HPDE6-E6E7 (cell line): ENCODE data around the gene ZFR2.
"Not testable (repeated sequence)": the region's sequence is repeated elsewhere in the genome, so short reads cannot be mapped to it uniquely, and the experiment has no call there.

Source experiments
- DNase-seq: peaks from one replicate; pipeline ENCODE4 v3.0.0; 2011; ENCODE audit warnings: missing footprints; ENCODE audit errors: extremely low spot score

Gene ZFR2

DNA sequence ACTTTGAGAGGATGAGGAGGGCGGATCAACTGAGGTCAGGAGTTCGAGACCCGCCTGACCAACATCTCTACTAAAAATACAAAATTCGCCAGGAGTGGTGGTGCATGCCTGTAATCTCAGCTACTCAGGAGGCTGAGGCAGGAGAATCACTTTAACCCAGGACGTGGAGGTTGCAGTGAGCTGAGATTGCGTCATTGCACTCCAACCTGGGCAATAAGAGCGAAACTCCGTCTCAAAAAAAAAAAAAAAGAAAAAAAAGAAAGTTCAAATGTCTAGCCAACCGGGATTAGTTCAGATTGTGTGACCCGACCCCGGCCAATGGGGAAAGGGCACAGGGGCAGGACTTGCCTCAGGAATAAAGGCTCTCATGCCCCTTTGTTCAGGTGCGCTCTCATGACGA, 5.9 kb upstream of the ZFR2 start:
- DNase-seq, result not testable (repeated sequence)

DNA sequence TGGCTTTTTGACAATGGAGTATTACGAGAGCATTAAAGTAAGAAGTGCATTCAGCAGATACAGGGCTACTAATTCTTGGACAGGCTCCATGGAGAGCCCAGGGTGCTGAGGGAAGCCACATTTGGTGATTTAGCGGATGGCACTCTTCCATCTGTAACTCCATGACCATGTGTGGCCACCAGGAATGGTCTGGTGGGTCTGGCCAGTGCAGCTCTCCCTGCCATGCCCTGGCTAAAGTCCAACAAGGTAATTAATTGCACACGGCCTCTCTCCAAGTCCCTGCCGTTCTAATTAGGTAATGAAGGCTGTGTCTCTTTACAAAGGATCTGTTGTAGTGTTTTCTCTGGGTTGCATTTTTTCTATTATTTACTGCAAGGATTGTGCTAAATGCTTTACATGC, 4.3 kb upstream of the ZFR2 start:
- DNase-seq, result no peak

DNA sequence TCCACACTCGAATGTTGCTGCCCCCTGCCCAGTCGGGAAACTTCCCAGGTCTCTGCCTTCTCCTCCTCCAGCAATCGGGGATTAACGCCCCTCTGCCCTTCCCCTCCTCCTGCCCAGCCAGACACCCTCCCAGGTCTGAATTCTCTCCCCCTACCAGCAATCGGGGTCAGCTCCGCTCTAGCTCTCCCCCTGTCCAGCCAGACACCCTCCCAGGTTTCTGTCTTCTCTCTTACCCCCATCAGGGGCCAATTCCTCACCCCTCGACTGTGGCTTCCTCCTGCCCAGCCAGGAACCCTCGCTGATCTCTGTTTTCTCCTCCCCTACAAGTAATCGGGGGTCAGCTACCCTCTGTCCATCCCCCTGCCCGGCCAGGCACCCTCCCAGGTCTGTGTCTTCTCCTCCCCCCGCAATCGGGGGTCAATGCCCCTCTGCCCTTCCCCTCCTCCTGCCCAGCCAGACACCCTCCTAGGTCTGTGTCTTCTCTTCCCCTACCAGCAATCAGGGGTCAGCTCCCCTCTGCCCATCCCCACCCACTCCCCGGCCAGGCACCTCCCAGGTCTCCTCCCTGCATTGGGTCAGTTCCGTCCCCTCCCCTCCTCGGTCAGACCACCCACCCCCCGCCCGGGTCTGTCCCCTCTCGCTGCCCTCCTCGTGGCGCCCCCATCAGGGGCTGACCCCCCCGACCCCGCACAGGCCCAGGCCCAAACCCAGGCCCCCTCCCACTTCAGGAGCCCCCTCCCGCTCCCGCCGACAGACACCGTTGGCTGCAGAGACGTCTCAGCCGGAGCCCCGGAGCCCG, 668 bp downstream of the ZFR2 start:
- DNase-seq, result no peak

DNA sequence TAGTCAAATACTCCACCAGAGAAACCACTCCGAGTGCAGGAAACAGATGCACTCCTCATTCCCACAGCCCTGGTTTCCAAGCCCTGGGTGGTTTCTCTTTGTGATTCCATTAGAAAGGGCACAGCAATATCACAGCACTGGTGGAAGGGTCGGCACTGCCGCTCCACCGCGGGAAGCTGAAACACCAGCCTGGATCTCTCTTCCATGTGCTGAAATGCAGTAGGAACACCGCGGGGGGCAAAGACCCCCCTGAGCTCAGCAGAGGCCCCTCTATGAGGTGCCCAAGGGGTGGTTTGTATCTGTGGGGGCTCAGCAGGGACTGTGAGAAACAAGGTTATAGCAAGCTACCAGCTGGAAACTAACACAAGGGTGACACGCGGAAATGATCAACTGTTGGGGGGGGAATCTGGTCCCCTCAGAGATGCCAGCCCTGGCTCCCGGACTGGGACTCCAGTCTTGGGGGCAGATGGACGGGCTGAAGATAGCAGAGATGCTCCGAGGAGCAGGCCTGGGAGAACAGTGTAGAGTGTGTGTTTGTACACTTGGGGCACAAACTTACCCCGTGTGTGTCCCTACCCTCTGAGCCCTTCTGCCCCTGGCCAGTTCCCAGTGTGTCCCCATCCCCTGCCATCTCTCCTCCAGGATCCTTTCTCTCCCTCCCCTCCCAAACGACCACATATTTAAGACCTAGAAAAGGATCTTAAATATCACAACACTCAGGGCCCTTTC, 1.8 kb downstream of the ZFR2 start:
- DNase-seq, result no peak

DNA sequence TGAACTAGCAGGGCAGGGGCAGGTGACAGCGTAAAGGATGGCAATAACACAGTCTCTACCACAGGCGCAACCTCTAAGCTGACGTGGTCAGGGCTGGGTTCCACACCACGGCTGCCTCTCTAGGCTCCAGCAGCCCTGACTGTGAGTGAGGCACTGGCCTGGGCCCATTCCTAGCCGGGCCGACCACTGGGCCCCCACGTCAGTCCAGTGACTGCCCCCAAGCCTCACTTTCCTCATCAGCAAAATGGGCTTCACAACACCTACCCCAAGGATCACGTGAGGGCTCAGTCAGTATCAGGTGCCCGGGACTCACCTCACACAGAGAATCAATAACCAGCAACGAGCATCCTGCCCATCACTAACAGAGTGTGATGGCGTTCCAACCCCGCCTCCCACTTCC, 5.2 kb downstream of the ZFR2 start:
- no peak for DNase-seq

DNA sequence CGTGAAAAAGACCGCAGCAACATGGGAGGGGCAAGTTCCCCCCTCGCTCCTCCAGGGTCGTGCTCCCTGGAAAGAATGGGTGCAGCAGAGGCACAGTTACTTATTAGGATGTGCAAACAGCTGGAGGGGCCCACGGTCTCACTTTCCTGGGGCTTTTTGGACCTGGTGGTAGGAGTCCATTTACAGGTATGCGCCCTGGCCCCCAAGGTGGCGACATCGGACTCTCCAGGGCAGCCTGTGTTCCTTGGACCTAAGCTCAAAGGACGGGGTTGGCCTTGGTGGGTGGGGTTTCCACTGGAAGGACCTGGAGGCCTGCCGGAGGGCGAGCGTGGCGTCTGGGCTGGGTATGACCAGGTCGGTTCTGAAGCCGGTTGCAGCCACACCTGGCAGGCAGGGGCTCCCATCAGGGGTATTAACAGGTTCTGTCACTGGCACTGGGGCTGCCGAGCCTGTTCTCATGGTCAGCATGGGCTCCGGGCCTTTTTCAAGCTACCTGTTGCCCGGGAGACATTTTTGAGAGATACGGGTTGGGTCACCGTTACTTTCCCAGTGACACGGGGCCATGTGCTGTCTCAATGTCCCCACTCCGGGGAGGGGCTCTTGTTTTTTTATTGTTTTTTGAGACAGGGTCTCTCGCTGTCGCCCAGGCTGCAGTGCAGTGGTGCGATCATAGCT, 5.9 kb downstream of the ZFR2 start:
- DNase-seq, result no peak

DNA sequence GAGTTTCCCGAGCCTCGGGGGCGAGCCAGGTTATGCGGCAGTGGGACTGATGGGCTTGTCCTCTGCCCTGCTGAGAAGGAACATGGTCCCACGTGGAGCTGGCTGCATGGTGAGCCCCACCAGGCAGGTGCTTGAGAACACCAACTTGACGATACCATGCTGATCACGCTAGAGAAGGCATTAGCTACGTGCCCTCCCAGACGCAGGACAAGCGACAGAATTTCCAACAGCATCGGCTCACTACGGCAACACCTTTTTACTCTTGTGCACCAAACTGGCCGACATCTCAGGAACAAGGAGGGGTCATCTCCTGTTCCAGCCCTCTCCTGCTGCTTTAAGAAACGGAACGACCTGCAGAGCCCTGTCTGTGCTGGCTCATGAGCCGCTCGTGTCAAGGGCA, 8.3 kb downstream of the ZFR2 start:
- no peak for DNase-seq

DNA sequence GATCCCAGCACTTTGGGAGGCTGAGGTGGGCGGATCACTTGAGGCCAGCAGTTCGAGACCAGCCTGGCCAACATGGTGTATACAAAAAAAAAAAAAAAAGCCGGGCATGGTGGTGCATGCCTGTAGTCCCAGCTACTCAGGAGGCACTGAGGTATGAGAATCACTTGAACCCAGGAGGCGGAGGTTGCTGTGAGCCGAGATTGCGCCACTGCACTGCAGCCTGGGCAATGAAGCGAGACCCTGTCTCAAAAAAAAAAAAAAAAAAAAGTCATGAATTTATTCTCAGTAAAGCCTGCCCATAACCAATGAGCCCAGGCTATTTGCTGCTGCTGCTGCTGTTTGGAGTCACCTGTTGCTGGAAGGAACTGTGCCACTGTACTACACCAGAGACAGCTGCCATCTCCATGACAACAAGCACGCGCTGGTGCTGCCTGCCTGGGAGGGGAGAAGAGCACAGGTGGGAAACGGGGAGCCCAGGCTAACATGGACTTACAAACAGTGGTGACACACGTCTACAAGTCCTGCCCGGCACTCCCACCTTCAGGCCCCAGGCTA, 11.3 kb downstream of the ZFR2 start:
- DNase-seq, result no peak

DNA sequence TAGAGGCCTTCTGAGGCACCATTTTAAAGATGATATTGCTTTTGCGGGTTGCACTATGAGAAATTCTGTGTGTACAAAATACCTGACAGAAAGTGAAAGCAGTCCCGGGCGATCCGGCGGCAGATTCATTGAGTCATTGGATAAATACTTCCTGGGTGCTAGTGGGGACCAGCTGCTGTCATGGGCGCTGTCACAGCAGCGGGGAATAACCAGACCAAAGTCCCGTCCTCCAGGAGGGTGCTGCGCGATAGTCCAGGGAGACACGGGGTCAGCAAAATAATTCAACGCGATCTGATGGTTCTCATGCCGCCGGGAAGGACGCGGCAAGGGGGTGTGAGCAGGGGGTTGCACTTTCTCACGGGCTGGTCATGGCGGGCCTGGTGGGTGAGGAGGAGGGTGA, 13.5 kb downstream of the ZFR2 start:
- no peak for DNase-seq

DNA sequence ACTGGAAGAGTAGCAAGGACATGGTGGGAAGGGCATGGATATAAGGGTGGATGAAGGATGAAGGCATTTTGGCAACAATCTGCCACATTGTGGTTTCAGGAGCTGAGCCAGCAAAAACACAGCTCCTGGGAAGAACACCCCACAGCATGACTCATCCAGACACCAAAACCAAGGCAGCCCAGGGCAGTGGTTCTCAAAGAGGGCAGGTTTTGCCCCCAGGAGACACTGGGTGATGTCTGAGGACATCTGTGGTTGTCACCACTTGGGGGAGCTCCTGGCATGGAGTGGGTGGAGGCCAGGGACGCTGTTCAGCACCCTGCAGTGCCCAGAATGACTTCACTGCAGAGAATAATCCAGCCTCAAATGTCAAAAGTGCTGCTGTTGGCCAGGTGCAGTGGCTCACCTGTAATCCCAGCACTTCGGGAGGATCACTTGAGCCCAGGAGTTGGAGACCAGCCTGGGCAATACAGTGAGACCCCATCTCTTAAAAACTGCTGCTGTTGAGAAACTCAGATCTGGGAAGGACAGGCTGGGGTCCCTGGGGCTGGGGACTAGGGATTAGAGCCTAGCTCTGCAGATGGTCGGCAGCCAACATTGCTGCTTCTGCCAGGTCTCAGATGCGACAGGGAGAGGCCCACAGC, 16.1 kb downstream of the ZFR2 start:
- peak; percentile 42 for DNase-seq

DNA sequence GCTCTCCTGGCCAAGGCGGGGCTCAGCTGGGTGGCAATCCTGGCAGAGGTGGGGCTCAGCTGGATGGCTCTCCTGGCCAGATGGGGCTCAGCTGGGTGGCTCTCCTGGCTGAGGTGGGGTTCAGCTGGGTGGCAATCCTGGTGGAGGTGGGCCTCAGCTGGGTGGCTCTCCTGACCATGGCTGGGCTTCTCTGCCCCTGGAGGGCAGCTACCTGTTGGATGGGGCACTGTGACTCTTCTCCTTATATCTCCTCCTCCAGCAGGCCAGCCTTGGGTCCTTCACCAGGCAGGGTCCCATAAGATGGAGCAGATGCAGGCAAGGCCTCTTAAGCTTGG, 16.7 kb downstream of the ZFR2 start:
- no peak for DNase-seq

DNA sequence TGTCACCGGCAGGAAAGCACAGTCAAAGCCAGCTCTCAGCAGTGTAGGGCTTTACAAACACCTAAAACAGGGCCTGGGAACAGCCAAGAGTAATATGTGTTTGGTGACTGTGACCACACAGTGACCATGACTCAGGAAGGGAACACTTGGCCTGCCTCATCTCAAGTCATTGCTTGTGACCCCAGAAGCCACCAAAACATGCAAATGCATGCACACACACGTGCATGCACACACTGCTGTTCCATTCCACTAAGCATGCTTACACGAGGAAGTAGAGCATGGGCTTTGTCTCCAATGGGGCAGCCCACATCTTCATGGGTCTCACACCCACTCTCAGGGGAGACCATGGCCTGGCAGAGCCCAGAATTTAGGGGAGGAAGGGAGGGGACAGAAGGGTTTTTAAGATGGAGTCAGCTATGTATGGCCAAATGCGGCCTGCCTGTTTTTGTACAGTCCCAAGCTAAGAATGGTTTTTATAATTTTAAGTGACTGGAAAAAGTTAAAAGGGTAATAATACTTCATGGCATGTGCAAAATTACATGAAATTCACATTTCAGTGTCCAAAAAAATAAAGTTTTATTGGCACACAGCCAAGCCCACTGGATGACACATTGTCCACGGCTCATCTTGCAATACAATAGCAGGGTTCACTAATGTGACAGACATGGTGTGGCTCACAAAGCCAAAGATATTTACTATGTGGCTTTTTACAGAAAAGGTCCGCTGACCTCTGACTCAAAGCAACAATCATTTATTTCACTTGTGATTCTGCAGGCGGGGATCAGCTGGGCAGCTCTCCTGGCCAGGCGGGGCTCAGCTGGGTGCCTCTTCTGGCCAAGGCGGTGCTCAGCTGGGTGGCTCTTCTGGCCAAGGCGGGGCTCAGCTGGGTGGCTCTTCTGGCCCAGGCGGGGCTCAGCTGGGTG, 17.3 kb downstream of the ZFR2 start:
- no peak for DNase-seq

DNA sequence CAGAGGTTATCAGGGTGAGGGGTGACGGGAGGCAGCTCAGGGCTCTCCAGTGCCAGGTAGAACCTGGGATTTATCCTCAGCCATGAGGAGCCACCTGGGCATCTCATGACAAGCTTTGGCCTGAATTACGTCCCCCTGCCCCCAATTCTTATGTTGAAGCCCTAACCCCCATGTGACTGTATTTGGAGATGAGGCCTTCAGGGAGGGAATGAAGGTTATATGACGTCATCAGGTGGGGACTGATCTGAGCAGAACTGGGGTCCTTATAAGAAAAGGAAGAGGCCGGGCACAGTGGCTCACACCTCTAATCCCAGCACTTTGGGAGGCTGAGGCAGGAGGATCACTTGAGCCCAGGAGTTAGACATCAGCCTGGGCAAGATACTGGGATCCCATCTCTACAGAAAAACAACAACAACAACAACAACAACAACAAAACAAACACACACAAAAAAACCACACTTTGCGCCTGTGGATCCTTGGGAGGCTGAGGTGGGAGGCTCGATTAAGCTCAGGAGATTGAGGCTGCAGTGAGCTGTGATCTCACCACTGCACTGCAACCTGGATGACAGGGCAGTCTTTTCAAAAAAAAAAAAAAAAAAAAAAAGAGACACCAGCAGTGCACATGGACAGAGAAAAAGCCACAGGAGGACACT, 18.4 kb downstream of the ZFR2 start:
- DNase-seq, result no peak

DNA sequence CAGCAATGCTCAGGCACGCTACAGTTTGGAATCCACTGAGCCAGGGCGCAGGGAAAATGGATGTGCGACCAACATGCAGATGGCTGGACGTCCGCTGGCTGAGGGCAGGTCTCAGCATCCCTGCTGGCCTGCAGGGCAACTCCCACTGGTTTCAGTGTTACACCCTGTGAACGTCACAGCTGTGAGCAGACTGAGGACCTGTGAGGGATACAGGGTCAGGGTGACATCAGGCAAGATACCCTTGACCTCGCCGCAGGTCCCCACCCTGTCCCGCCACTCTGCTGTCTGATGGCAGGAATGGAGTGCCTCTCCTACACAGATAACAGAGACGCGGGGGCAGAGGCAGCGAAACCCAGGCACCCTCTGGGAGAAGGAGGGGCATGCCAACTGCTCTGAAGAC, 19.1 kb downstream of the ZFR2 start:
- no peak for DNase-seq

DNA sequence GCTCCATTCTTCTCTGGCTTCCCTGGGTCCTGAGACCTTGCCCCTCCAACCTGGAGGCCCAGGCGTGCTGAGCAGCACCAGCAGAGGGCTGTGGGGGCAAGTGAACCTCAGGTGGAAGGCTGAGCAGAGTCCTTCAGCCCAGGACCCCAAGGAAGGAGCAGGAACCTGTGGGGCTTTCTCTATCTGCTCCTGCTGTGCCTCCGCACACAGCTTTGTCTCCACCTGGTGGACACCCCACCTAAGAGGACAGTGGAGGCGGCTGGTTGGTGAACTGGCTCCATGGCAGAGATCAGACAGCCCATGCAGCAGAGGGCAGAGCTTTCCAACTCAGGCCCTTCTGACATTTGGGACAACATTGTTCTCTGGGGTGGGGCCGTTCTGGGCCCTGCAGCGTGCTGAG, 19.7 kb downstream of the ZFR2 start:
- DNase-seq, result no peak

DNA sequence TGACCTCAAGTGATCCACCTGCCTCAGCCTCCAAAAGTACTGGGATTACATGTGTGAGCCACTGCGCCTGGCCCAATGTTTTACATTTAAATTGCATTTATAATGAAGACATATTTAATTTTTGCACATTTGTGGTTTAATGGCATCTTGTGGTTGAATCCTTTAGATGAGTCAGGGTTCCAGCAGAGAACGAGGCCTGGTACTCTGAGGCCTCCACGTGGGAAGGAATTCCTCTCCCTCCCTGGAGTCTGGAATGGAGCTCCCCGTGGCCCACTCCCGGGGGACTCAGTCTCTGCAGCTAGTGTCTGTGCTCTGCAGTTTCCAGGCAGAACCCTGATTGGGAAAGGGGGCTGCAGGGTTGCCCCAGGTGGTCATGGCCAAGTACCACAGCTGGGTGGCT, 24.2 kb downstream of the ZFR2 start:
- DNase-seq, result no peak

DNA sequence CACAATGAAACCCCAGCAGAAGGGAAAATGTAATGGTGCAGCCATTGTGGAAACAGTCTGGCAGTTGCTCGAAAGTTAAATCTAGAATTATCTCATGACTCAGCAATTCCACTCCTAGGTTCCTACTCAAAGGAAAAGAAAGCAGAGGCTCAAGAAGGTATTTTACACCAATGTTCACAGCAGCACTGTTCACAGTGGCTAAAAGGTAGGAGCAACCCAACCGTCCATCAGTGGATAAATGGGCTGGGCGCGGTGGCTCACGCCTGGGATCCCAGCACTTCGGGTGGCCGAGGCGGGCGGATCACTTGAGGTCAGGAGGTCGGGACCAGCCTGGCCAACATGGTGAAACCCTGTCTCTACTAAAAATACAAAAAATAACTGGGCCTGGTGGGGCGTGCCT, 25.9 kb downstream of the ZFR2 start:
- DNase-seq, result no peak

DNA sequence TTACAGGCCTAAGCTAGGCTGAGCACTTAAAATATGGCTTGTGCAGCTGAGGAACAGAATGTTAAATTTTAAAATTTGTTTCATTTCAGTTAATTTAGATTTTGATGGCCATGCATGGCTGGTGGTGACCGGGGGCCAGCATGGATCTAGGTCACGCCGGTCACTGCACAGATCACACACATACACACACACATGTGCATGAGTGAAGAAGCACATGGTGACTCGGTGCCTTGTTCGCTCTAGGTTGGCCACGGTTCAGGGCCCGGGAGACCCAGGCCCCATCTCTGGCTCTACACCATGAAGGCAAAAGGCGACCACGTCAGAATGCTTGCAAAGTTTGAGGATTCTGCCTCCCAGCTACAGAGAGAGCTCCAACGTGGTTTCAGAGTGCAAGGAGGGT, 28.0 kb downstream of the ZFR2 start:
- DNase-seq, result no peak

DNA sequence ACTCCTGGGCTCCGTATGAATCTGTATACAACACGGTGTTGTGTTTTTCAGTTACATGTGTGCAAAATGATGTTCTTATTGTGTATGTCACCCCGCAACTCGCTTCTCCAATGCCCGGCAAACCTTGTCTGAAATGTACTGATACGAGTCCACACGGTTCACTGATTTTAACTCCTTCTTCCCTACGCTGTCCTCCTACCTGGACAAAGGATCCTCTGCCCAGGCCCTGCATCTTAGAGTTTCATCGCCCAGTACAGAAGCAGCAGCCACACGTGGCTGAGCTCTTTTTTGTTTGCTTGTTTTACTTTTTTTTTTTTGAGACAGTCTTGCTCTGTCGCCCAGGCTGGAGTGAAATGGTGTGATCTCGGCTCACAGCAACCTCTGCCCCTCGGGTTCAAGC, 28.9 kb downstream of the ZFR2 start:
- DNase-seq, result no peak

DNA sequence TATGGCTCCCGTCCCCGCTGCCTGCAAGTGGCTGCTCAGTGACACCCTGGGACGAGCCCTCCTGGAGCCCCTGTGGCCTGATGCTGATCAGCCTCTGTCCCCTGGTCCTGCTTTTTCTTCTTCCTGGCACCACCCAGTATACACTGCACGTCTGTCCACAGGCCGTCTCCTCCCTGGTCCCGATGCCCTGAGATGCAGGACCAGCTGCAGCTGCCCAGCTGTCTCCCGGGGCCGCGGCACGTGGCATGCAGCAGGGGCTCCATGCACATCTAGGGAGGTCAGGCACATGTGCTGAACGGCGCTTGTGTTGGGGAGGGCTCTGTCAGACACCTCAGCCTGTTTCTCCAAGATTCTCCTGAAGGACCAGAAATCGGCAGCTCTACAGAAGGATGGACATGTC, 30.2 kb downstream of the ZFR2 start:
- no peak for DNase-seq

DNA sequence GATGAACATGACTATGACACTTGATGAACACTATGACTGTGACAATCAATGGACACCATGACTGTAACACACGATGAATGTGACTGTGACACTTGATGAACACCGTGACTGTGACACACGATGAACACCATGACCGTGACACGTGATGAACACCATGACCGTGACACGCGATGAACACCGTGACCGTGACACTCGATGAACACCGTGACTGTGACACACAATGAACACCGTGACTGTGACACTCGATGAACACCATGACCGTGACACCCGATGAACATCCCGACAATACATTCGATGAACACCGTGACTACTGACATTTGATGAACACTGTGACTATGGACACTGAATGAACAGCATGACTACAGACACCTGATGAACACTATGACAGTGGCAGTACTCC, 30.9 kb downstream of the ZFR2 start:
- no peak for DNase-seq
